HG03571 (cell line): ENCODE results near the gene ZFP36.

Experiments used
- ATAC-seq: cut with Tn5 transposase; IDR thresholded peaks from one replicate; pipeline ENCODE4 v1.9.1; 2021; ENCODE audit not compliant: unreplicated experiment

ZFP36 gene

DNA sequence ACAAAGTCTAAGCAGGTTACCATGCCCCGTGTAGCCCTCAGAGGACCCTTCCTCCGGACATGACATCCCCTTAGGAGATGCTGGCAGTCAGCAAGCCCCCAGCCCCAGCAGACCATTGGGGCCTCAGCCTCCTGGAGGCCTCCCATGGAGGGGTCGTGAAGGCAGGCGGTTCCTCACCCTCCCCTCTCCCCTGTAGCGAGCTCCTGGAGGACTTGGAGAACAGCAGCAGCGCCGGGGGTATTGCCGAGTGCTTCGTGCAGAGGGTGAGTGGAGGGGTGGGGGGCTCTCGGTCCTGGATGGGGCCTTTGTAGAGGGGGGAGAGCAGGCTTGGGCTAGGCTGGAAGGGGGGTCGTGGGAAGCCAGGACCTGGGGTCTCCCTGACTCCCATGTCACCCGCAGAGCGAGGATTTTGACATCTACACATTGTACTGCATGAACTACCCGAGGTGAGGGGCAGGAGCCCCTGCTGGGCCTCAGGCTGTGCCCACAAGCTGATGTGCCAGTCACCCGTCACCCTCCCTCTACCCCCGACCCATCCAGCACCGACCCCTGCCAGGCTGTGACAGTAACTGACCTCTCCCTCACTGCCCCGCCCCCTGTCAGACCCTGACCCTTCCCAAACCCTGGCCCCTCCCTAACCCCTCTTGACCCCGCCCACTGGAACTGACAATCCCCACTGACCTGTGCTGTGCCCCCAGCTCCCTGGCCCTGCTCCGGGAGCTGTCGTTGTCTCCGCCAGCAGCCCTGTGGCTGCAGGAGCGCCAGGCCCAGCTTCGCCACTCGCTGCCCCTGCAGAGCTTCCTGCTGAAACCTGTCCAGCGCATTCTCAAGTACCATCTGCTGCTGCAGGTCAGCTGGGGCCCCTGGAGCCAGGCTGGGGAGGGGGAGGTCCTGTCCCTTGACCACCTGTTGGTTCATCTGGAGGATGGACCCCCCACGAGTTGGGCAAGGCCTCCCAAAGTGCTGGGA, 9.8 kb downstream of the ZFP36 start:
- no peak for ATAC-seq

DNA sequence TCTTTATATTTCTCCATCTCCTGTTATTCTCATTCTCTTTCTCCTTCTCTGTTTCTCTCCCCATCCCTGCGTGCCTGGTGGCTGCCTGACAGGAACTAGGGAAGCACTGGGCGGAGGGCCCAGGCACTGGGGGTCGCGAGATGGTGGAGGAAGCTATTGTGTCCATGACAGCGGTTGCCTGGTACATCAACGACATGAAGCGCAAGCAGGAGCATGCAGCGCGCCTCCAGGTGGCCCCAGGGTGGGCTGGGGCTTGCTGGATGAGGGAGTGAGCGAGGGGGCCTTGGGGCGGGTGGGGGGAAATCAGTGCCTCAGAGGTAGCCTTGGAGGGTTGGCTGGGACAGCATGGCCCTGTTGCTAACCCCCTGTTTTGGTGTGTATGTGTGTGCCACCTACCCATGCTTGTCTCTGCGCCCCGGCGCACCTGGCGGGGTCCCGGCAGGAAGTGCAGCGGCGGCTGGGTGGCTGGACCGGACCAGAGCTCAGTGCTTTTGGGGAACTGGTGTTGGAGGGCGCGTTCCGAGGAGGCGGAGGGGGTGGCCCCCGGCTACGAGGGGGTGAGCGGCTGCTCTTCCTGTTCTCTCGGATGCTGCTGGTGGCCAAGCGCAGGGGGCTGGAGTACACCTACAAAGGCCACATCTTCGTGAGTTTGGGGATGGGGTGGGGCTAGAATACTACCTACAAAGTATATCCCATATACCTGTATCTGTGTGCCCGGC, 11.0 kb downstream of the ZFP36 start:
- no peak for ATAC-seq

DNA sequence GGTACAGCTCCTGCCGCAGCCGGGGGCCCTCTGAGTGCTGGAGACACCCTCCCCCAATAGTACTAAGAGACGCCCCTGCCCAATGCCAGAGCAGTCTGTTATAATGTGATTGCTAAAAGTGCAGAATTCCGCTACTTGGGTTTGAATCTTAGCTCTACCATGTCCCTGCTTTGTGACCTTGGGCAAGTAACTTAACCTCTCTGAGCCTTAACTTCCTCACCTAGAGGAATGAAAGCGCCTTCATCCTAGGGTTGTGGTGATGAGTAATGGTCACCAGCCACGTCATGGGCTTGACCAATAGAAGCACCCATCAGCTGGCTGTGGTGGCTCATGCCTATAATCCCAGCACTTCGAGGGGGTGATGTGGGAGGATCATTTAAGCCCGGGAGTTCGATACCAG, 12.4 kb downstream of the ZFP36 start:
- ATAC-seq, result no peak

DNA sequence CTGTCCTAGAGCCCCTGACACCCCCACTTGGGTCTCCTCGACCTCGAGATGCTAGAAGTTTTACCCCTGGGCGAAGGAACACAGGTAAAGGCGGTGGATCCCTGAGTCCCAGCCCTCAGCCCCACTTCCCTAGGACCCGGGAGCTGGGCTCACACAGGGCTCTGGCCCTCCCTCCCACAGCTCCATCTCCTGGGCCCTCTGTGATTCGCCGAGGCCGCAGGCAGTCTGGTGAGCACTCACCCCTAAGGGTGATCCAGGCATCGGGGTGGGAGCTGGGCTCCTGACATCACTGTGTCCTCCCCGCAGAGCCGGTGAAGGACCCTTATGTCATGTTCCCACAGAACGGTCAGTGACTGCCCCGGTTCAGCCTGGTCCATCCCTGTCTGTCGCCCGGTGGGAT, 14.1 kb downstream of the ZFP36 start:
- ATAC-seq, result no peak

DNA sequence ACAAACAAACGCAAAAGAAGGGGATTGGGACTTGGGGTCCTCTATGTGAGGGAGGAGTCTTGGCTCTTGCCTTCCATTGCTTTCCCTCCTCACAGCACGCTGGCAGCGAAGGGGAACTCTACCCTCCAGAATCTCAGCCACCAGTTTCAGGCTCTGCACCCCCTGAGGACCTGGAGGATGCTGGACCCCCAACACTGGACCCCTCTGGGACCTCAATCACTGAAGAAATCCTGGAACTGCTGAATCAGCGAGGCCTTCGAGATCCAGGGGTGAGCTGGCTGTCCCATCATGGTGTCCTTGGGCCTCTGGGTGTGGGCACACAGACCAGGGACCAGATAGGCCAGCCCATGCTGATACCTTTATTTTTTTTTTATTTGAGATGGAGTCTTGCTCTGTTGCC, 15.4 kb downstream of the ZFP36 start:
- no peak for ATAC-seq

DNA sequence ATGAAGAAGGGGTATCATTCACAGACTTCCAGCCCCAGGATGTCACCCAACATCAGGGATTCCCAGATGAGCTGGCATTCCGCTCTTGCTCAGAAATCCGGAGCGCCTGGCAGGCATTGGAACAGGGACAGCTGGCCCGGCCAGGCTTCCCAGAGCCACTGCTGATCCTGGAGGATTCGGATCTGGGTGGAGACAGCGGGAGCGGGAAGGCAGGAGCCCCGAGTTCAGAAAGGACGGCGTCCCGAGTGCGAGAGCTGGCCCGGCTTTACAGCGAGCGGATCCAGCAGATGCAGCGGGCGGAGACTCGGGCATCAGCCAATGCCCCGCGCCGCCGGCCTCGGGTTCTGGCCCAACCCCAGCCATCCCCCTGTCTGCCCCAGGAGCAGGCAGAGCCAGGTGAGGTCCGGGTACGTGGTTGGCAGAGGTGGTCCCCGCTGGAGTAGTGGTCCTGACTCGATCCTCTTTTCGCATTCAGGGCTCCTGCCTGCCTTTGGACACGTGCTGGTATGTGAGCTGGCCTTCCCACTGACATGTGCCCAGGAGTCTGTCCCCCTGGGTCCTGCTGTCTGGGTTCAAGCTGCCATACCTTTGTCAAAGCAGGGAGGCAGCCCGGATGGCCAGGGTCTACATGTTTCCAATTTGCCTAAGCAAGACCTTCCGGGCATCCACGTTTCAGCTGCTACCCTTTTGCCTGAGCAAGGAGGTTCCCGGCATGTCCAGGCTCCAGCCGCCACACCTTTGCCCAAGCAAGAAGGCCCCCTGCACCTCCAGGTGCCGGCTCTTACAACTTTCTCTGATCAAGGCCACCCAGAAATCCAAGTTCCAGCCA, 16.8 kb downstream of the ZFP36 start:
- no peak for ATAC-seq

DNA sequence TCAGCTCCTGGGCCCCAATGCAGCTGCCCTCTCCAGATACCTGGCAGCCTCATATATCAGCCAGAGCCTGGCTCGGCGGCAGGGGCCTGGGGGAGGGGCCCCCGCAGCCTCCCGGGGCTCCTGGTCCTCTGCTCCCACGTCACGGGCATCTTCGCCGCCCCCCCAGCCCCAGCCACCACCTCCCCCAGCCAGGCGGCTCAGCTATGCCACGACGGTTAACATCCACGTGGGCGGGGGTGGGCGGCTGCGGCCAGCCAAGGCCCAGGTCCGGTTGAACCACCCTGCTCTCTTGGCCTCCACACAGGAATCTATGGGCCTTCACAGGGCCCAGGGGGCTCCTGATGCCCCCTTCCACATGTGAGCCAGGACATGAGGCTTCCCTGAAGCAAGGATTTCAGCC, 18.3 kb downstream of the ZFP36 start:
- ATAC-seq, result no peak

DNA sequence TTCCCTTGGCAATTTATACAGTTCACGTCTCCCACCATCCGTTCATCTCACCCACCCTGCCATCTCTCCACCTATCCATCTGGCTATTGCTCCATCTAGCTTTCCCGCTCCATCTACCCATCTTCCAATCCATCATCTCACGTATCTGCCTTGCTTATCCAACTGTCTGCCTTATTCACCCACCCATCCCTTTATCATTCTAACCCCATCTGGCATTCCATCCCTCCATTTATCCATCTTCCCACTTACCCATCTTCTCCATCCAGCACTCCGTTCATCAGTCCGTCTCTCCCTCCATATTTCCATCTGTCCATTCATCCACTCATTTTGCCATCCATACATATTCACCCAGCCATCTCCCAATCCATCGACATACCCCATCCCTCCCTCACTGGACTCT, 19.1 kb downstream of the ZFP36 start:
- ATAC-seq, result no peak

DNA sequence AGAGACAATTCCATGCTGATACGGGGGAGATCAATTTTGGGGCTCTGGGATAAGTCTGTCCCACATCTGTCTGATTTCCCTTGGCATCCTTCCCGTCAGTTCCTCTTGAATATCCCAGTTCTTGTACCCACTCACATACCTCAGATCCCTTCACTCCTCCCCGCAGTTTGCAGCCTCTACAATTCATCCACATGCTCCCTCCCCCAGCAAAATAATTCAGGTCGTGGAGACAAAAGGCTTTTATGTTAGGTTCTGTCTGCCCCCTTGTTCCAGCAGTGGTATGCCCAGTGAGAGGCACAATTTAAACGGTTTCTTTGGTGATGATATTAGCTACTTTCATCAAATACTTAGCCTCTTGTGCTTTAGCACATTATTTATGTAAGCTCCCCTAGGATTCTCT, 19.5 kb downstream of the ZFP36 start:
- ATAC-seq, result no peak

DNA sequence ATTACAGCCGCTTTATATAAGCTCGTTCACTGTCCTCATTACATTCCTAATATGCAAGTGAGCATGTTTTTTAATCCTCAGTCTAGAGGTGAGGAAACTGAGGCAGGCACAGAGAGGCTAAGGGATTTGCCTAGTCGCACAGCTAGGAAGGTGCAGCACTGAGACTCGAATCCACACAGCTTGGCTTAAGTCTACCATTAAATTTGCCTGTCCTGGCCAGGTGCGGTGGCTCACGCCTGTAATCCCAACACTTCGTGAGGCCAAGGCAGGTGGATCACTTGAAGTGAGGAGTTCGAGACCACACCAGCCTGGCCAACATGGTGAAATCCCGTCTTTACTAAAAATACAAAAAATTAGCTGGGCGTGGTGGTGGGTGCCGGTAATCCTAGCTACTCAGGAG, 21.1 kb downstream of the ZFP36 start:
- no peak for ATAC-seq

DNA sequence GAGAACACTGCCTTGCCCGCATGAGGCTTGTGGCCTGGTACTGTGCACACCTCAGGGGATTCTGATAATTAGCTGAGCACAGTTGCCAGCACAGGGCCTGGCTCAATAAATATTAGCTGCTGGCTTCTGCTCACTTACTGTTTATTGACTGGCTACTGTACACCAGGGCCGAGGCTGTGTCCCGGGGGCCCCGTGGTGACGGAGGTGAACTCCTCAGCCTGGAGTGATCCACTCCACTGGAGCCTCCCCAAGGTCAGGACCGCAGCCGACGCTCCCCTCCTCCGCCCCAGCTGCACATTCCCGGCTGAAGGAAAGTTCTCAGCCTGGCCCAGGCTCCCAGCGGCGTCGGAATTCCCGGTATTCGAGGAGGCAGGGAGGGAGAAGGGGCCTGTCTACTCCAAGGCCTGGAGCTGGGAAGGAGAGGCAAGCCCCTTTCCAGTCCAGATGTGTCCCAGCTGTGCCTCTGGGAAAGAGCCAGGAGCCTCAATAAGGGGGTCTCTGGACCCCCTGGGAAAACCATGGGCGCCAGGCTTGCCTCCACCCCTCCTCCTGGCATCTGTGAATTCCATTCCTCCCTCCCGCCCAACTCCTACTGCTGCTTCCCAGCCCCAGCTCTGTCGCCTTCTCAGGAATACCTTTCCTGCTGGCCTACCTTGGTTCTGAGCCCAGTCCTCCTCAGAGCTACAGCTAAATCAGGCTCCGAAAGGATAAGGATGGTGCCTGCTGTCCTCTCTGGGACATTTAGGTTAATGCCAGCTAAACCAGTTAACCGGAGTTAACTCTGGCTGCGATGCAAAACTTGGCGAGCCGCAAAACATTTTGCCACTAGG, 21.9 kb downstream of the ZFP36 start:
- ATAC-seq, result no peak

DNA sequence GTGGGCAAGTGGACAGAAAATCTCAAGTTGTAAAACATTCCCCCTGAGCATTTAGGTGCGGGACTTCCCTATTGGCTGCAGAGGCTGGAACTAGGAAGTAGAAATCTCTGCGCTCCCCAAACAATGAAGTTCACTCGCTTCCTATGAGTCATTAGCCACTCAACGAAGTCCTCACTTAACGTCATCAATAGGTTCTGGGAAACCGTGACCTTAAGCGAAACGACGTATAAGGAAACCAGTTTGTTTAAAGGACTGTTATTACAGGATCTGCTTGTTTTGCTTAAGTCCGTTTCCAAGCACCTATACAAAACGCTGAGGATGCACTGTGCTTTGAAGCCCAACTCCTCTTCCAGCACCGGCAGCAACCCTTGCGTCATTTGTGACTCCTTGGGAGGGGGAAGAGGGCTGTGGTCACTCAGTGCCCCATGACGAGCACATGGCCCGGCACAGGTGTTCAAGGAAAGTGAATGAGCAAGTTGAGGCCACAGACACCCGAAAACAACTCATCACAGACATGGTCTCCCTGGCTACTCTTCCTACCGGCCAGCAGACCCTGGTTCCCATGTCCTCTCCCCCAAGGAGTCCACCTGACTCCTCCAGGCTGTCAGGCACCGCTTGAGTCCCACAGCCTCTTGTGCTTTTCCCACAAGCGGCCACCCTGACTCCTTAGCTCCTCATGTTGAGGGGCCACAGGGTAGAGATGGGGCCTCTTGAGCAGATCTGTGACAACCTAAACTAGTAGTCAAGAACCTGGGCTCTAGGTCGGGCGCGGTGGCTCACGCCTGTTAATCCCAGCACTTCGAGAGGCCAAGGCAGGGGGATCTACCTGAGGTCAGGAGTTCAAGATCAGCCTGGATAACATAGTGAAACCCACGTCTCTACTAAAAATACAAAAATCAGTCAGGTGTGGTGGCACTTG, 24.3 kb downstream of the ZFP36 start:
- ATAC-seq, result peak; percentile 50

DNA sequence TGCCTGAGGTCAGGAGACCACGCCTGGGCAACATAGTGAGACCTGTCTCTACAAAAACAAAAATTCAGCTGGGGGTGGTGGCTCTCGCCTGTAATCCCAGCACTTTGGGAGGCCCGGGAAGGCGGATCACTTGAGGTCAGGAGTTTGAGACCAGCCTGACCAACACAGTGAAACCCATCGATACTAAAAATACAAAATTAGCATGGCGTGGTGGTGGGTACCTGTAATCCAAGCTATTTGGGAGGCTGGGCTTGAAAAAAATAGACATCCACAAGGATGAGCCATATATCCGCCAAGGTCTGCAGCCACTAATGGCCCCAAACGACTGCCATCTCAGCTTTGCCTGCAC, 26.0 kb downstream of the ZFP36 start:
- no peak for ATAC-seq

DNA sequence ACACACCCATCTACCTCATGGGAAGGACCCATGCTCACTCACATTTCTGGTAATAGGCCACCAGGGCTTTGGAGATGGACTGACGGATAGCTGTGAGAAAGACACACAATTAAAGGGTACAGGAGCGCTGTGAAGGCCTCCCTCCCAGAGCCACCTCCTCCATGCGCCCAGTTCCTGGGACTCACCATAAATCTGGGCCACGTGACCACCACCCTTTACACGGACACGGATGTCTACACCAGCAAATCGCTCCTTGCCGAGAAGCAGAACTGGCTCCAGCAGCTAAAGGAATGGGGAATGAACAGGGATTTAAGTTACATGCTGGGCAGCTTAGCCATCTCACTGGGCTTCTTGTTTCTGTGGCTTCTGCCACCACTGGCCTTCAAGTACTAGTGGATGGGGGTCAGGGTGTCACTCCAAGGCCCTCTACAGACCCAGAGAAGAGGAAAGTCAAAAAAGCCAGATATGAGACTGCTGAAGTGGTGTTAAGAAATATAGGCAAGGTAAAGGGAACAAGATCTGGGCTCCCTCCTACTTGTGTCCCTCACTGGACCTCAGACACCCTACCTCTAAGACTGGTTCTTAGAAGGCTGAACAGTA, 26.9 kb downstream of the ZFP36 start:
- no peak for ATAC-seq

DNA sequence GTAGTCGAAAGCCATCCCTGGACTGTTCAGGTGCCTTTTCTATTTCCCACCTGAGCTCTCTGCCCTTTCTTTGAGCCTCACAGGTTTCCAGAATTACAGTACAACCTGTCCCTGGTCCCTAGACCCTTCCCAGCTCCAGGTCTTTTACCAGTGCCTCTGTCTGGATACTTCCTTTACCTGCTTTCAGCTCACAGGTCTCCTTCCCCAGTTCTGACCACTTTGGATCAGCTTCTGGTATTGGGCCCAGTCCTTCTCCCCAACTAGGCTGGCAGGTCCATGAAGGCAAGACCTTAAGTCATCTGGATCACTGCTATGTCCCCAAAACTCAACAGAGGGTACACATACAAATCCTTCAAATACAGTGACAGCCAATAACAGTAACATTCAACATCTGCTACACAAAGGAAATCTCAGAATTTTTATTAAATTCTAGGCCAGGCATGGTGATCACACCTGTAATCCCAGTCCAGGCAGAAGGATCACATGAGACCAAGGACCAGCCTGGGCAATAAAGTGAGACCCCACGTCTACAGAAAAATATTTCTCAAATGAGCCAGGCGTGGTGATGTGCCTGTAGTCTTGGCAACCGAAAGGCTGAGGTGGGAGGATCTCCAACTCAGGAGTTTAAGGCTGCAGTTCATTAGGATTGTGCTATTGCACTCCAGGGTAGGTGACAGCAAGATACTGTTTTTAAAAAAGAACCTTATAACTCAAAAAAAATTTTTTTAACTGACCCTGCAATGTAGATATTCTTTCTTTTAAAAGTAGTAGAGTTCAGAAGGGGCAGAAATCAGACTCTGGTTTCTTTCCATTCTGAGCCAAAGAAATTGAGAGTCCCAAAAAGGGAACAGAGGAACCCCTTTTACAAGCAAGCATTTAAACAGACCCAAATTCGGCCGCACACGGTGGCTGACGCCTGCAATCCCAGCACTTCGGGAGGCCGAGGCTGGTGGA, 27.8 kb downstream of the ZFP36 start:
- no peak for ATAC-seq

DNA sequence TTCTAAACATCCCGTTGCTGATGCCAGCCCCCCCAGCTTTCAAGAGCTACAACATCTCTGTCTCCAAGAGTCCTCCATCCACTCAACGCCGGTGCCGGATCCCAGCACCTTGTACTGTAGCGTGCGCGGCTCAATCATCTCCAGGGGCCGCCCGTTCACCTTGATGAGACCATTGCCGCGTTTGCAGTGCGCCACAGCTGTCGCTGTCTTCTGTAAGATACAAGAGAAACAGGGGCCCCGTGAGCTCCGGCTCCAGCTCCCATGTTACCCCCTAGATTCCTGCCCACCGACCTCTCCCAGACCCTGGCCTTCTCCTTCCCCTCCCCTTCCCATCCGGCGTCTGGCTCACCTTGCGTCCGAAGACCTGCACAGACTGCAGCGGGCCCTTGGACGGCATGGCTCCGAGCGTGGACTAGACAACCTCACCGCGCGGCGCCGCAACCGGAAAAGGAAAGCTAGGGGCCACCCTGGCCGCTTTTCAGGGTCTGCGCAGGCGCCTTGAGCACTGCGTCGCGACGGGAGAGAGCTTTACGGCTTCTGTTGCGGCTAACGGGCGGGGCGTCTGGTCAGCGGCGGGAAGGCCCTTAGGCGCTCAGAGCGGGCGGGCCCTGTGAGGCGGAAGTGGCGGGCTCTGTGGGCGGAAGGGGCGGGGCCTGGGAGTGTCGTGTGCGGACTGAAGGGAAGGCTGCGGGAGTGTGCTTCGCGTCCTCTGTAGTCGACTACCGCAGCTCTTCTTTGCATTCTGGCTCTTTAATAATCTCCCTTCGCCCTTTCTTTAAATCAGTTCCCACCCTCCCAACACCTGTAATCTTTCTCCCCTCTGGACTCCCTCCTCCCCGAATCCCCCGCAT, 29.1 kb downstream of the ZFP36 start, which contains the start of gene RPS16:
Gene RPS16, minus strand, starts transcription at position 451 of the 851 bp plus-strand sequence. Its CDS starts 54 bp downstream, at position 397.
- peak; percentile 57 for ATAC-seq

DNA sequence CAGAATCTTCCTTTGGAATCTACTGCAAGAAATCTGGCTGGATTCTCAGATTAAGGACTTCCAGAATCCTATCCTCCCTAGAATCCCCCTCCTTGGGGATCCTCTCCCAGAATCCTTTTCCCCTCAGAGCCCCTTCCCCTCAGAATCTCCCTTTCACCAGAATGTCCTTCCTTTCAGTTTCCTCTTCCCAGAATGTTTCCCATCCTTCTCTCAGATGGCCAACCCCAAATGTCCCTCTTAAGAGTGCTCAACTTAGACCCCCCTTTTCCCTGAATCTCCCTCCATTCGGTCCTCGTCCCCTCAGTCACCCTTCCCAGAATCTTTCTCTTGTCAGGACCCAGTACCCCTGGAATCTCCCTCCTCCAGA, 29.7 kb downstream of the ZFP36 start:
- ATAC-seq, result no peak
